NCI-H510A treated with DMSO at 0.1 percent for 48 hours (cell line): ENCODE data around the gene MYL3.

Experiments used
- DNase-seq: peaks from one replicate; lab custom pipeline; 2025; lab: John Stamatoyannopoulos, UW

MYL3 gene

DNA sequence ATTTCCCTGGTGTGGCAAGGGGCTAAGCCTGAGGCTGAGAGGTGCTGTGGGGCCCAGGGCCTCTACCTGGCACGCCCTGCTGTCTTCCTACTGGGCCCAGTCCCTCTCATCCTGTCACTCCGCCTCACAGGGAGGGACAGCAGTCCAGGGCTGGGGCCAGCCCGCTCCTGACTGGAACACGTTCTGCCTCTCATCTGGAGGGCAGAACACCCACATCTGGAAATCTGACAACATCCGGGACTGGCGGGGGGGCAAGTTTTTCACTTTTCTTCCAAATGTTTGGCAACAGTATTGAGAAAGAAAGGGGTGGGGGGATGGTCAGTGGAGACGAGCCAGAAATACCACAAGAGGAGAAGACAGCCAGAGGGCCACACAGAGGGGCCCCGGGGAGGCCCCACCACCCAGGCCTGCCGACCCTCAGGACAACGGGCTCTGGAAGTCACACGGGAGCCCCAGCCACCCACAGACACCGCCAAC lies 1.8 kb upstream of the MYL3 start:
- no peak for DNase-seq

DNA sequence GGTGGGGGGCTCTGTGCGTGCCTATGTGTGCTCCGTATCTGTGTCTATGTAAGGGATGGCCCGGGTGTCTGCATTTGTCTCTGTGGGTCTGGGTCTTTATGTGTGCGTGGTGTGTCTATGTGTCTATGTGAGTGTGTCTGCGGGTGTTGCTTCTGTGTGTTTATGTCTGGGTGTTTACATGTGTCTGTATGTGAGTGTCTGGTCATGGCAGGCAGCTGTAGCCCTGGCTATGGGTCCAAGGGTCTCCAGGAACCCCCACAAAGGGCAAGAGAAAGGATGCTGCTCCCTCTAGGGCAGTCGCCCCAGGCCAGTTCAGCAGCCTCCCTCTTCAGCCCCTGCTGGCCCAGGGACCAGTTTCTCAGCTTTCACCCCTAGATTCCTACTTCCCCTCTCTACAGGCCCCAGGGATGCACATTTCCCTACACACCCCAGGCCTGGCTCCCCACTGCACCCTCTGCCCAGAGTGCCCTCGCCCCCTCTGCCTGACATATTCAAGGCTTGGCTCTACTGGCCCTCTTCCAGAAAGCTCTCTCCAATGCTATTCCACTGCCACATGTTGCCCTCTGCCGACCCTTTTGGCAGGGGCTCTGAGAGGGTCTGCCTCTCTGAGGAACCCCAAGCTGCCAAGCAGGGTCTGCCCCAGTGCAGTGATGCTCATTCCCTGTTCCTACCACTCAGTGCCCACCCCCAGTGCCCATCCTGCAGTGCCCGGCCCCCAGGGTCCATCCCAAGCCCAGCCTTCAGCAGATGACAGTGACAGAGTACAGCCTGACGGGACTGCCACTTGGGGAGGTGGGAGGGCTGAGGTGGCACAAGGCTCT lies 1.0 kb upstream of the MYL3 start:
- DNase-seq, result no peak

- DNase-seq, result no peak
These were observed 747 bp downstream of the MYL3 start for GRCh38 chr3:46862369-46863025.

- no peak for DNase-seq
These were observed 1.5 kb downstream of the MYL3 start for GRCh38 chr3:46861605-46862368.

GRCh38 chr3:46860810-46861604 lies 2.2 kb downstream of the MYL3 start:
- DNase-seq, result no peak

- peak; percentile 13 for DNase-seq
These were observed 3.0 kb downstream of the MYL3 start for GRCh38 chr3:46860017-46860809.

GRCh38 chr3:46859001-46859710 lies 4.1 kb downstream of the MYL3 start:
- DNase-seq, result no peak

DNA sequence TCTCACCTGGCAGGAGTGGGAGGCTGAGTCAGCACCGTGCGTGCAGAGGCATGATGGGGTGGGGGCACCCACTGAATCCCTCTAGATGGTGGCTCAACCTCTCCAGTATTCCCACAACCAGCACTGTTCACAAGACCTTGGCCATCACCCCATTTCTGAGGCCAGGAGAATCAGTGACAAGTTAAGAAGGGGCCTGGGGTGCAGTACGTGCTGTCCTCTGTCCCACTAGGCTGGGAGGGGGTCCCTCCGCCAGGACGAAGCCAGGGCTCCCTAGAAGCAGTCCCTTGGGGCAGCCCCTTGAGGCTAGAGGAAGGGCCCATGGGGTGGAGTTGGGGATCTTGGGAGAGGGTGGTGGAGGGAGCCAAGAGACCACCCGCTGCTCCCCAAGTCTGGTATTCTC lies 4.8 kb downstream of the MYL3 start:
- no peak for DNase-seq

DNA sequence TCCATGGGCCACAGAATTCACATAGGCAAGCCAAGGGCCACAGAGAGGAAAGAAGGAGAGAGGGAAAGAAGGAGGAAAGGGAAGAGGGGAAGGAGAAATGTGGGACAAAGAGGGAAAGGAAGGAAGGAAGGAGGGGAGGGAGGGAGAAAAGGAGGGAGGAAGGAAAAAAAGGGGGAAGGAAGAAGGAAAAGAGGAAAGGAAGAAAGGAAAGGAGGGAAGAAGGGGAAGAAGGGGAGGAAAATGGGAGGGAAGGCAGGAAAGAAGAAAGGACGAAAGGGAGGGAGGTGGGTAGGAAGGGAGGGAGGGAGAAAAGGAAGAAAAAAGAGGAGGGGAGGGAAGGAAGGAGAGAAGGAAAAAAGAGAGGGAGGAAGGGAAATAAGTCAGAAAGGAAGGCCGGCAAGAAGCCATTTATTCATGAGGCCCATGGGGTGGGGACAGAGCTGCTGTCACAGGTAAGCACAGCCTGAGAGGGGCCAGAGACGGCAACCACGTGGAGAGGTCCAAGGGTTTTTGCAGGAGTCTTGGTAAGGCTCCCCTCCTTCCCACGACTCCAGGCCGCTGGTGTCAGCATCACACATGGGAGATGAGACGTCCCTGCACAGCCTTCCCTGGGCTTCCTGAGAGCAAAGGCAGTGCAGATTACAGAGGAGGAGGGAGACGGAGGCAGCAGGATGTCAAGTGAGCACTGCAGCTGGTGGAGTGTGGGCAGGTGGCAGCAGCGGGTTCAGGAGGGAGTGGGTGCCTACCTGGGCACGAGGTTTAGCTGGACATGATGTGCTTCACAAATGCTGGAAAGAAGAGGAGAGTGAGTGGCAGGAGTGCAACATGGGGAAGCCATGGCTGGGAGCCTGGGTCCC lies 5.5 kb downstream of the MYL3 start:
- peak; percentile 17 for DNase-seq

DNA sequence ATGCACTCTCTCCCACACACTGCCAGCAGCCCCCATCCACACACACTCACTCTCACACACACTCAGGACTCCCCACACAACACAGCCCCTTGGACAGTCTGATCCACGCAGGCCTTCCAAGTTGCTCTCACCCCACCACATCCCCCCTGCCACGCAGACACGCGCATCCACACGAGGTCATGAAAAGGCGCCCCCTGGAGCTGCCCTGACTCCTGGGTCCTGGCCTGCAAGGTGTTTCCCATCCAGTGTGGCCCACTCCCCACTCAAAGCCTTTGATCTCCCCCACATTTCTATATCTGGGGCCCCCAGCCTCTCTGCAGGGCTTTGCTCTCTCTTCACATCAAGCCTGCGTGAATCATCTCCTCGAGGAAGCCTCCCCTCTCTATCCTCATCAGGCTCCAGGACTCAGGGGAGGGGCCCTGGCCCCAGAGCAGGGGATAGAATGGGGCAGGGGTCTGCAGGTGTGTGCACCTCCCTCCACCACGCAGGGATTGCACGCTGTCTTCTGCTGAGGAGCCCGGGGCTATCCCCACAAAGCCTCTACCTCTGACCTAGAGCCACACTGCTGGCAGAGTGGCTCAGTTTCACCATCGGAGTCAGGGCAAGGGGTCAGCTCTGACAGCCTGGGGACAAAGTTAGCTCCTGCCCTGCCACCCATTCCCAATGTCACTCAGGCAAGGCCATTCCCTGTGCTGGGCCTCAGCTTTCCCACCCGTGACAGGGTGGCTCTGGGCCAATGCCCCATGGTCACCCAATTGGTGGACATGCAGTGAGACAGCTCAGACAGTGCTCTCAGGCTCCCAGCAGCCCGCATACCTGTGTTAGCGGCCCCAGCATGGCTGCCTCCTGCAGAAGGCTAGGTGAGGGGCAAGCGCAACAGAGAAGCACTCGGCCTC lies 6.4 kb downstream of the MYL3 start:
- no peak for DNase-seq

DNA sequence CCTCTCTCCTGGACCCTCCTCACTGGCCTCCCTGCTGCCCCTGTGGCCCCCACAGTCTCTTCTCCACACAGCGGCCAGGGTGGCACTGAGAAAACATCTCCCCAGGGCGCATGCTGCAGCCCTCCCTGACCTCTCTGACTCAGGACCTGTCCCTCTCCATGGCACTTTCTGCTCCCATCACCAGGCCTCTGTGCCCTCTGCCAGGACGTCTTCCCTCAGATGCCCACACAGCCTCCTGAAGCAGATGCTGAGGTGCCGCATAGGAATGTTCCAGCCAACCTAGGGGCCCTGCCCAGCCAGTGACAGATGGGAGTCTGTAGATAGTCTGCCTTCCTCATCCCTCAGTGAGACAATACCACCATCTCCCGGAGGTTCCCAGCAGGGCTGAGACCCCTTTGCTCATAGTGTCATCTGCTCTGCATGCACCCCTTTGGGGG lies 8.7 kb downstream of the MYL3 start:
- no peak for DNase-seq

DNA sequence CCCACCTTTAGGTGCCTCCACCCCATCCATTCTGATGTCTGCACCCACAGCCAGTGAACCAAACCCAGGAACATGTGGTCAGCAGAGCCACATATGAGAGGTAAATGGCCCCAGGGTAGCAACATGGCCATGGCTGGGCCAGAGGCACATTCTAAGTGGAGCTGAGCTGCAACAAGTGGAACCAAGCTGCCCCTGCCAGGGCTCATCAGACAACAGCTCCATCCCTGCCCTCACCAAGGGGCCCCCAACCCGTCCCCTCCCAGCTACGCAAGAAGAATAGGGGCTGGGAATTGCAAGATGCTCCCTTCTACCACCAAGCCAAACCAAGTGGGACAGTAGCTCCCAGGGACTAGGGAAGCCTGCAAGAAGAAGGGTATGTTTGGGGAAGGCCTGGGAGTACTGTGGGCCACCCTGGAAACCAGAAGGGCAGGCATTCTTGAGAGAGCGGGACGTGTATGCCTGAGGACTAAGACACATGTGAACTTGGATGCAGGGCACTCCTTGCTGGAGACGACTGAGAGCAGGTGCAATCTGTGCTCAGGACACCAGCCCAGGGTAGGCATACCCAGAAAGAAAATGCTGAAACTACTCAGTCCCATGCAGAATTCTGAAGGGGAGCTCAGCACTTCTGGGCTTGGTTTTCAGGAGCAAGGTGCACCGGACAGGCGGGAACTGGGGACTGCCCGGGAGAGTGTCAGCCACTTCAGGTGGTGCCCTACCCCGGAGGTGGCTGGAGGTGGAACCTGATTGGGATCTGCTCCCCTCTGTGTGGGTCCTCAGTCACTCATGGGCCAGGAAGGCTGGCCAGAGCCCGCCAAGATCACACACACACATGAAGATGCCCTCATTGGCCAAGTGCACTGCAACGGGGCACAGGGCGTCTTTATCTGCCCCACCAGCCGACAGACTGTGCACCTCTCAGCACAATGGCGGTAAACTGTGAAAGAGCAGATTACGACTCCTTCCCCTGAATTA lies 9.5 kb downstream of the MYL3 start:
- no peak for DNase-seq

DNA sequence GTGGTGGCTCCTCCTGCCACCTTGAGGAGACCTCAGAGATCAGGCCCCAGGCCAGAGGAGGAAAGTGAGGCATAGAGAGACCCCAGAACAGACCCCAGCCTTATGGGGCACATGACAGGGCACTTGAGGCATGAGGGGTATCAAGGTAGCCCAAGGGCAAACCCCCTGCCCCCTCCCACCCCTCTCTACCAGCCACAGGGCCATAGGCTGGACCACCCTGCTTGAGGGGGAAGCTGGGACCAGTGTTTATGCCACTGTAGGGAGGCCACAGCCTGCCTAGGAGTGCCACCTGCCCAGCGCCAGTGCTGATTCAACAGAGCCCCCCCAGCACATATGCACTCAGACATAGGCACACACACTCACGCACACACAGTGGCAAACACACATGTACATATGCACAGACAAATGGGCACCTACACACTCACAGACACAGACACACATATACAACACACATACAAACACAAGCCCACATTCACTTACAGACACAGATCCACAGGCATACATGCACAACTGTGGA lies 10.3 kb downstream of the MYL3 start:
- no peak for DNase-seq

GRCh38 chr3:46852334-46852720 lies 10.9 kb downstream of the MYL3 start:
- DNase-seq, result no peak

DNA sequence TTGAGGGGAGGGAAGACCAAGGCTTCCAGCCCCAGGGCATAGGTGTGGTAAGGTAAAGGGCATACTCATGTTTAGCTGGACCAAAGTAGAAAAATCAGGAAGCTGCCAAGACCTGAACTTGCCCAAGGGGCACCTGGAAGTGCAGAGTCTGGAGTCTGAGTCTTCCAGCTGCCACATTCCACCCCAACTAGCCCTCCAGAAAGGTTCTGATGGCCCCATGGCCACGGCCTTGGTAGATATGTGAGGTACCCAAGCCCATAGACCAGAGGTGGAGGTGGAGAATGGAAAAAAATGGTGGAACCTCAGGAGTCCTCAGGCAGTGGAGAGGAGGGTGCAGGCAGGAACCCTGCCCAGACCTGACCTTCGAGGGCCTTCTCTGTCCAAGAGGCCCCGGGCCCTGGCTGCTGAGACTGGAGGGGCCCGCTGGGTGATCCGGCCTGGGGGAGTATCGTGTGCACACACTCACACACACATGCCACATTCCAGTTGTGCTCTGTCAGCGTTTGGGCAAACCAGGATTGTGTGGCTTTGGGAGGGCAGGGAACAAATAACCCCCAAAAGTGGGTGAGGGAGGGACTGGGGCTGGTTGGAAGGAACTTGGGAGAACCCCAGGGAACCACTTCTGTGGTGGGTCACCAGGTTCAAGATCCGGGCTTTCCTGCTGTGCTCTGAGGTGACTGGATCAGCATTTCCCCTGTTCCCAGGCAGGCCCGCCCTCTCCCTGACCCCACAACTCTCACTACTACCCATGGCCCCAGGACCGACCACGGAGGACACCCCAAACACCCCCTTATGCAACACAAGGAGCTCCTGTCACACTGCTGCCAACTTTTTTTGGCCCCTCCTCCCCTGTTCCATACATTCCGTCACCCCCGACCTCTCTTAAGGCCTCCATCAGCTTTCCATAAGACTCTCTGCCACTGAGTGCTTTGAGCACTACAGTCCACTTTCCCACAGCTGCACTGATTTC lies 11.6 kb downstream of the MYL3 start:
- no peak for DNase-seq

DNA sequence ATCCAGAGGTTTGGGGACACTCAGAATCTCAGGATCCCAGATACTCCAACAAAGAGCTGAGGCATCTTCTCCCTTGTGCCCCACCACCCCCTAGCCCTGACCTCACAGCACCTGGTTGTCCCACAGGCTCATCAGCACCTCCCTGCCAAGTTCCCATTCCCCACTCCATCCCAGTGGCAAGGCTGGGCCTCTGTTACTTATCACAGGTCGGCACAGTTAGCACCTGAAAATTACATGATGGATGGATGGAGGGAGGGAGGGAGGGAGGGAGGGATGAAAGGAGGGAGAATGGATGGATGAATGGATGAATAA lies 12.8 kb downstream of the MYL3 start:
- DNase-seq, result no peak
